HepG2 (cell line): ENCODE data around the gene BMP2K. TPM values are rescaled to one million over a fixed set of nuclear protein-coding genes. Genes with fewer than 3 reads are reported as not detected.

ENCODE experiments used
- AHR ChIP-seq: IDR thresholded peaks from 2 replicates; pipeline ENCODE4 v1.6.1; 2018; ENCODE audit warnings: missing genetic modification reagents, missing compliant biosample characterization
- ASH2L ChIP-seq: fragments of 300-600, 200-600 bp; sonication (generic); IDR thresholded peaks from 2 replicates; pipeline ENCODE4 v1.7.0; 2017; ENCODE audit warnings: low read depth, mild to moderate bottlenecking, moderate library complexity, mixed read lengths, low read length; ENCODE audit not compliant: insufficient read length
- ATF1 ChIP-seq: IDR thresholded peaks from 2 replicates; pipeline ENCODE4 v1.6.1; 2016; ENCODE audit warnings: mild to moderate bottlenecking, control low read depth
- EHMT2 ChIP-seq: fragments of 200-600 bp; sonication (generic); IDR thresholded peaks from 2 replicates; pipeline ENCODE4 v1.7.0; 2017; ENCODE audit warnings: antibody characterized with exemption, low read depth, low read length, borderline replicate concordance
- HNF4G ChIP-seq, 2 experiments: sonication (generic) in 1 of 2; formaldehyde crosslinking in 1 of 2; IDR thresholded peaks; 2 replicates each; pipeline versions ENCODE4 v1.4.0 to v1.6.1; 2011 to 2020; ENCODE audit warnings: borderline replicate concordance in 2 of 2, low read depth in 2 of 2, mild to moderate bottlenecking in 2 of 2, low read length in 1 of 2, missing genetic modification reagents in 1 of 2, moderate library complexity in 1 of 2
- KAT2B ChIP-seq: fragments of 150-350 bp; IDR thresholded peaks from 2 replicates; pipeline ENCODE4 v1.6.1; 2014; ENCODE audit warnings: low read depth, low read length, borderline replicate concordance
- MIER2 ChIP-seq: IDR thresholded peaks from 2 replicates; pipeline ENCODE4 v1.6.1; 2016; ENCODE audit warnings: missing biosample characterization, missing genetic modification reagents
- MLLT10 ChIP-seq: sonication (generic); formaldehyde crosslinking; IDR thresholded peaks from 2 replicates; pipeline ENCODE4 v1.4.0; 2020; ENCODE audit warnings: missing genetic modification reagents
- MNT ChIP-seq: fragments of 450-650 bp; IDR thresholded peaks from 2 replicates; pipeline ENCODE4 v1.6.1; 2016
- MXD3 ChIP-seq: IDR thresholded peaks from 2 replicates; pipeline ENCODE4 v1.6.1; 2016; ENCODE audit warnings: mild to moderate bottlenecking, missing biosample characterization, missing genetic modification reagents
- NBN ChIP-seq: fragments of 450-650 bp; conservative IDR thresholded peaks from 2 replicates; pipeline ENCODE4 v1.6.1; 2017
- ZFP1 ChIP-seq: IDR thresholded peaks from 2 replicates; pipeline ENCODE4 v1.6.1; 2016
- ZFX ChIP-seq: sonication (generic); formaldehyde crosslinking; IDR thresholded peaks from 2 replicates; pipeline ENCODE4 v1.4.0; 2020; ENCODE audit warnings: mild to moderate bottlenecking, low read depth, missing genetic modification reagents, moderate library complexity
- ZKSCAN1 ChIP-seq: fragments of 150-350 bp; IDR thresholded peaks from 2 replicates; pipeline ENCODE4 v1.6.1; 2014; ENCODE audit warnings: low read length
- ZNF205 ChIP-seq: IDR thresholded peaks from 2 replicates; pipeline ENCODE4 v1.6.1; 2018; ENCODE audit warnings: missing biosample characterization, missing genetic modification reagents
- ZNF329 ChIP-seq: sonication (generic); formaldehyde crosslinking; IDR thresholded peaks from 2 replicates; pipeline ENCODE4 v1.9.0; 2021; ENCODE audit warnings: low read depth, mild to moderate bottlenecking, missing genetic modification reagents
- ZNF431 ChIP-seq: sonication (generic); formaldehyde crosslinking; IDR thresholded peaks from 2 replicates; pipeline ENCODE4 v1.9.0; 2022; ENCODE audit warnings: missing genetic modification reagents, low read depth, mild to moderate bottlenecking, borderline replicate concordance
- ZNF605 ChIP-seq: sonication (generic); formaldehyde crosslinking; IDR thresholded peaks from 2 replicates; pipeline ENCODE4 v1.8.0; 2022; ENCODE audit warnings: mild to moderate bottlenecking, missing genetic modification reagents
- ZNF768 ChIP-seq: sonication (generic); formaldehyde crosslinking; IDR thresholded peaks from 2 replicates; pipeline ENCODE4 v1.4.0; 2020; ENCODE audit warnings: missing genetic modification reagents
- ZNF772 ChIP-seq: sonication (generic); formaldehyde crosslinking; IDR thresholded peaks from 2 replicates; pipeline ENCODE4 v1.5.0; 2020; ENCODE audit warnings: mild to moderate bottlenecking, missing genetic modification reagents
- ZNF776 ChIP-seq: sonication (generic); formaldehyde crosslinking; IDR thresholded peaks from 2 replicates; pipeline ENCODE4 v1.4.0; 2020; ENCODE audit warnings: mild to moderate bottlenecking, missing genetic modification reagents
- ZXDC ChIP-seq: sonication (generic); formaldehyde crosslinking; IDR thresholded peaks from 2 replicates; pipeline ENCODE4 v1.5.0; 2020; ENCODE audit warnings: mild to moderate bottlenecking, missing genetic modification reagents
- polyA plus RNA-seq, 8 experiments: library from polyadenylated mRNA; depleted of rRNA in 3 of 8; stranded (reverse) in 7 of 8; unstranded in 1 of 8; fragments of >200 nt; fragmentation: Illumina TruSeq in 4 of 8; extraction: Trizol in 4 of 8; gene quantifications; 2 replicates each; pipeline versions ENCODE4 v1.2.1 to v1.2.3, GENCODE V29; 2011 to 2016; ENCODE audit warnings: low read depth in 4 of 8, missing spikeins in 1 of 8, mixed read lengths in 1 of 8; ENCODE audit not compliant: insufficient read depth in 1 of 8
- total RNA-seq, 5 experiments: library from RNA; depleted of rRNA; stranded (reverse); fragments of >200 nt; fragmentation: Illumina TruSeq; extraction: Trizol; gene quantifications; 2 replicates each; pipeline ENCODE4 v1.2.3, GENCODE V29; 2016; ENCODE audit warnings: low read depth in 1 of 5
- TF ChIP-seq, protein P1 (sequence below): sonication (generic); formaldehyde crosslinking; IDR thresholded peaks from 2 replicates; pipeline ENCODE4 v1.5.0; 2020; ENCODE audit warnings: mild to moderate bottlenecking, missing genetic modification reagents

The BMP2K gene
- total and polyA plus RNA-seq, 2 of the 13 experiments (the other 11 are each of a cell fraction or from before 2014, with no cell fraction given) = 8.6 to 15.2 TPM

GRCh38 chr4:78775303-78776078 lies 659 bp upstream of the BMP2K start (continued):
- TF ChIP-seq ZNF776 (CRISPR knock-in tag) (no peak), EHMT2 (no peak), AHR (peak; percentile 62; the same call in 1 of the 2 replicates), ZNF205 (CRISPR knock-in tag) (0 out of 2 replicates have a peak, but pooled peaks have one; percentile 55), ZNF772 (peak; percentile 70; the same call in 1 of the 2 replicates), ATF1 (no peak), ZXDC (0 out of 2 replicates have a peak, but pooled peaks have one; percentile 55), ASH2L (peak; percentile 78), HNF4G (IDR thresholded peaks at IDR 0.05; ENCODE audit: borderline replicate concordance, low read depth, low read length) (peak; percentile 44; the same call in 1 of the 2 replicates), HNF4G (CRISPR knock-in tag; IDR thresholded peaks at IDR 0.05; ENCODE audit: borderline replicate concordance, low read depth) (no peak), ZKSCAN1 (no peak), ZNF605 (CRISPR knock-in tag) (peak; percentile 93), MLLT10 (CRISPR knock-in tag) (no peak), NBN (no peak), ZNF768 (CRISPR knock-in tag) (peak; percentile 60), MNT (0 out of 2 replicates have a peak, but pooled peaks have one; percentile 22), ZNF329 (CRISPR knock-in tag) (no peak), ZNF431 (CRISPR knock-in tag) (peak; percentile 83; the same call in 1 of the 2 replicates), ZFX (peak; percentile 73), MXD3 (CRISPR knock-in tag) (0 out of 2 replicates have a peak, but pooled peaks have one; percentile 74), MIER2 (CRISPR knock-in tag) (no peak), ZFP1 (no peak), KAT2B (no peak)
- TF ChIP-seq, protein P1, sequence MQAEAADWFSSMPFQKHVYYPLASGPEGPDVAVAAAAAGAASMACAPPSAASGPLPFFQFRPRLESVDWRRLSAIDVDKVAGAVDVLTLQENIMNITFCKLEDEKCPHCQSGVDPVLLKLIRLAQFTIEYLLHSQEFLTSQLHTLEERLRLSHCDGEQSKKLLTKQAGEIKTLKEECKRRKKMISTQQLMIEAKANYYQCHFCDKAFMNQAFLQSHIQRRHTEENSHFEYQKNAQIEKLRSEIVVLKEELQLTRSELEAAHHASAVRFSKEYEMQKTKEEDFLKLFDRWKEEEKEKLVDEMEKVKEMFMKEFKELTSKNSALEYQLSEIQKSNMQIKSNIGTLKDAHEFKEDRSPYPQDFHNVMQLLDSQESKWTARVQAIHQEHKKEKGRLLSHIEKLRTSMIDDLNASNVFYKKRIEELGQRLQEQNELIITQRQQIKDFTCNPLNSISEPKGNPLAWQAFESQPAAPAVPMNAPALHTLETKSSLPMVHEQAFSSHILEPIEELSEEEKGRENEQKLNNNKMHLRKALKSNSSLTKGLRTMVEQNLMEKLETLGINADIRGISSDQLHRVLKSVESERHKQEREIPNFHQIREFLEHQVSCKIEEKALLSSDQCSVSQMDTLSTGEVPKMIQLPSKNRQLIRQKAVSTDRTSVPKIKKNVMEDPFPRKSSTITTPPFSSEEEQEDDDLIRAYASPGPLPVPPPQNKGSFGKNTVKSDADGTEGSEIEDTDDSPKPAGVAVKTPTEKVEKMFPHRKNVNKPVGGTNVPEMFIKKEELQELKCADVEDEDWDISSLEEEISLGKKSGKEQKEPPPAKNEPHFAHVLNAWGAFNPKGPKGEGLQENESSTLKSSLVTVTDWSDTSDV (CRISPR knock-in tag) = no peak; the same call in 1 of the 2 replicates
